Measurements from ENCODE around the gene MT1E. TPM values are rescaled to one million over a fixed set of nuclear protein-coding genes. Genes with fewer than 3 reads are reported as not detected.
A peak's percentile ranks its signal among the peaks of the same experiment; 100 is the strongest.
"Not testable (repeated sequence)": the region's sequence is repeated elsewhere in the genome, so short reads cannot be mapped to it uniquely, and the experiment has no call there.

Gene MT1E
- total RNA-seq, 1 experiment from 2014 or later = 493 TPM

- DNase-seq (ENCODE audit: low spot score) = no peak
These were observed 19.0 kb upstream of the MT1E start for GRCh38 chr16:56606476-56607108.

DNA sequence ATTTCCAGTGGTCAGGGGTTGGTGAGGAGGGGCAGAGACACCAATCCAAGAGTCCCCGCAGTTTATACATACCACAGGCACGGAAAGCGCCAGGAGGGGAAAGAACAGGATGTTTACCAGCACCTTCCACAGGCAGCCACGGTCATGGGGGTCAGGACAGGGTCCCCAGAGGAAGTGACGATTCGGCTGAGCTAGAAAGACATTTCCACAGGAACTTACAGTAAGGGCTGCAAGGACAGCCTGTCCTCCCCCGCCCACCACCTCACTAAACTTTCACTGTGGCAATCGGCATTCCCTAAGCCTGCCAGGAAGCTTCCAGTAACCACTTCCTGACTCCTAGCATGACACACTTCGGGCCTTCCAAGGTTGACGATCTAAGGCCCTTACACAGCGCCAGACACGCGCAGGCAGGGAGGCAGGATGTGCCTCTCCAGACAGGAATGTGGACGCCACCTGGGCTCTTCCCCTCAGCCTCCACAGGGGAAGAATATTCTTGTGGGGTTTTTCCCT, 18.4 kb upstream of the MT1E start:
- peak; percentile 64 for DNase-seq (ENCODE audit: low spot score)

- no peak for DNase-seq (ENCODE audit: low spot score)
These were observed 17.9 kb upstream of the MT1E start for GRCh38 chr16:56607675-56608042.

DNA sequence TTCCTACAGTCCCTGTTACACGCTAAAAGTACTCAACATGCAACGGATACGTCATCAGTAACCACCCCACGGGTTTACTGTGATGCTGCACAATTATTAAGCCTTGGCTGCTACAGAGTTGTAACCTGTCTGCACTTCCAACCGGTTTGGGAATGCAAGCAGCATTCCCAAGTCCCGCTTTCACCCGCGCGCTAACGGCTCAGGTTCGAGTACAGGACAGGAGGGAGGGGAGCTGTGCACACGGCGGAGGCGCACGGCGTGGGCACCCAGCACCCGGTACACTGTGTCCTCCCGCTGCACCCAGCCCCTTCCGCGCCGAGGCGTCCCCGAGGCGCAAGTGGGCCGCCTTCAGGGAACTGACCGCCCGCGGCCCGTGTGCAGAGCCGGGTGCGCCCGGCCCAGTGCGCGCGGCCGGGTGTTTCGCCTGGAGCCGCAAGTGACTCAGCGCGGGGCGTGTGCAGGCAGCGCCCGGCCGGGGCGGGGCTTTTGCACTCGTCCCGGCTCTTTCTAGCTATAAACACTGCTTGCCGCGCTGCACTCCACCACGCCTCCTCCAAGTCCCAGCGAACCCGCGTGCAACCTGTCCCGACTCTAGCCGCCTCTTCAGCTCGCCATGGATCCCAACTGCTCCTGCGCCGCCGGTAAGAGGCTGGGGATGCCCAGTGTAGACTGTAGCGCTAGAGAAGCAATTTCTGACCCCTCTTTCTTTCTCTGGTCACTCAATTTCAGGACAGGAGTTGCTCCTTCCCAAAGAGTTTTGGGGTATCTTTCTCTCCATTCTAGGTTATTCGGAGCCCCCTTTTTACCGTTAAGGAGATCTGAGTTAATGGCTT, 17.3 kb upstream of the MT1E start, which contains the start of gene MT2A:
Gene MT2A (plus strand): TSS at position 542 of the 833 bp plus-strand sequence. CDS start 72 bp downstream, at position 614.
- DNase-seq (ENCODE audit: low spot score) = peak; percentile 97

- DNase-seq (ENCODE audit: low spot score) = peak; percentile 25
These were observed 16.6 kb upstream of the MT1E start for GRCh38 chr16:56608876-56609462.

- peak; percentile 75 for DNase-seq (ENCODE audit: low spot score)
These were observed 16.1 kb upstream of the MT1E start for GRCh38 chr16:56609463-56609921.

DNA sequence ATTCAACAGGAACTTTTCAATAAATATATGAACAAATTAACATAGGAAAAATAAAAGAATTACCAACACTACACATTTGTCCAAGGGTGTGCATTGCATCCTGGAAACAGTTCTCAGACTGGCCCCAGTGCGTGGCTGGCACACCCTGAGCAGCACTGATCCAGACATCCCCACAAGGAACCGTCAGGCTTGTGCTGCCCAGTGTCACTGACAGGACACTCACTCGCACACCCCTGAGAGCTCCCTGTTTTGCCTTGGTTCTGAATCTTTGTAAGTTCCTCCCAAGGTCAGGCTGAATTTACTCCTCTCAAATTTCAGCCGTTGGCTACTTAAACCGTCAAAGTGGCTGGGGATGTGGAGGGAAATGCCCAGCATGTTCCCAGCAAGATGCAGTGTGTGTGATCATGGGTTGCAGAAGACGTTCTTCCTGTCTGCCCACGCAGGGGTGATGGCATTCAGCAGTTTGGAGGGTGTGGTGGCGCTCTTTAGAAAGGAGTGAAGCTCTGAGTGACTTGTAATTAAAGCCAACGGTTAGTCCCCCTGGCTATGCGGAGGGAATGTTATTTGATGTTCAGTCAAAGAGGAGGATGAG, 15.5 kb upstream of the MT1E start:
- DNase-seq (ENCODE audit: low spot score) = peak; percentile 11

GRCh38 chr16:56610609-56611111, 14.9 kb upstream of the MT1E start:
- no peak for DNase-seq (ENCODE audit: low spot score)

DNA sequence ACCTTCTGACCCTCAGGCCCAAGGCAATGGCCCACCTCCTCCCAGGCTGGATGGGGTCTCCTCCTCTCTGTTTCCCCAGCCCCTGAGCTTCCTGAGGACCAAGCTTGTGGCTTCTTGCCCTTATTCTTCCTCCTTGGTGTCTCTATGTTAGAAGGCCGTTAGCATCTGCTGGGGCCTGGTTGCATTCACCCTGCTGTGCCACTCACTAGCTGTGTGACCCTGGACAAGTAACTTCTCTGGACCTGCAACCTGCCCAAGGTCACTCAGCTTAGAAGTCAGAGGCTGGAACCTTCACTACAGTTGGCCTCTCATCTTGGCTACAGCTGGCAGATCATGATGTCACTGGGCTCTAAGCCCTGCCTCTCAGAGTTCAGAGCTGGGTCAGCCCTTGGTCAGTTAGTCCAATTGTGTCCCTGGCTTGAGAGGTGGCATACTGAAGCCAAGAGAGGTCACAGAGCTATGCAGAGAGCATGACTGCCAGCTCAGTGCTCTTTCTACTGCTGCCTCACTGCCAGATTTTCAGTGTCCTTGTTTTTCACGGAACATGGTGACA, 14.2 kb upstream of the MT1E start:
- DNase-seq (ENCODE audit: low spot score) = no peak

GRCh38 chr16:56613706-56614105, 11.9 kb upstream of the MT1E start:
- no peak for DNase-seq (ENCODE audit: low spot score)

- DNase-seq (ENCODE audit: low spot score) = no peak
These were observed 11.0 kb upstream of the MT1E start for GRCh38 chr16:56614549-56614991.

GRCh38 chr16:56615353-56615752, 10.2 kb upstream of the MT1E start:
- DNase-seq (ENCODE audit: low spot score) = no peak

DNA sequence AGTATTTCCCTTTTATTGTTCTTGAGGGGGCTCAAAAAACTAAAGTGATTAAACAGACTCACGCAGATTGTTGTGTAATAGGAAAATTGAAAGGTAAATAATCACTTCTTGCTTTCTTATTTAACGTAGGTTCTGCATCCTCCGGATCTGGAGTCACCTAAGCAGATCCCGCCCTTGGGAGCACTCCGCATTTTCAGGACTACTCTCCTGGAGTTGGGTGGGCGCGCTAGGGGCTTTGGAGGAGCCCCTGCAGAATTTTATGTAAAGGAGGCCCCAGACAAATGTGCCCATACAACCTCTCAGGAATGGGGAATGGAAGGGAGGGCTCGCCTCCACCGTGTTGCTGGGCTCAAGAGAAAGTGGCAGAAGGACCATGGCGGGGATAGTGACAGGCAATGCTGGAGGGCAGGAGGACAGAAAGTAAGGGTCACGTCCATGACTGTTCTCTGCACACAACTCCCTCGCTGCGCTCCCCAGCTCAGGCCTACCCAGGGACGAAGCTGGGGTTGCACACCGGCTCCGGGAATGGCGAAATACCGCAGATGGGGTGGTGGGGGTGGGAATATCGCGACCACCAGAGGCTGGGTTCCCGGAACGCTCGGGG, 8.9 kb upstream of the MT1E start:
- DNase-seq (ENCODE audit: low spot score) = no peak

DNA sequence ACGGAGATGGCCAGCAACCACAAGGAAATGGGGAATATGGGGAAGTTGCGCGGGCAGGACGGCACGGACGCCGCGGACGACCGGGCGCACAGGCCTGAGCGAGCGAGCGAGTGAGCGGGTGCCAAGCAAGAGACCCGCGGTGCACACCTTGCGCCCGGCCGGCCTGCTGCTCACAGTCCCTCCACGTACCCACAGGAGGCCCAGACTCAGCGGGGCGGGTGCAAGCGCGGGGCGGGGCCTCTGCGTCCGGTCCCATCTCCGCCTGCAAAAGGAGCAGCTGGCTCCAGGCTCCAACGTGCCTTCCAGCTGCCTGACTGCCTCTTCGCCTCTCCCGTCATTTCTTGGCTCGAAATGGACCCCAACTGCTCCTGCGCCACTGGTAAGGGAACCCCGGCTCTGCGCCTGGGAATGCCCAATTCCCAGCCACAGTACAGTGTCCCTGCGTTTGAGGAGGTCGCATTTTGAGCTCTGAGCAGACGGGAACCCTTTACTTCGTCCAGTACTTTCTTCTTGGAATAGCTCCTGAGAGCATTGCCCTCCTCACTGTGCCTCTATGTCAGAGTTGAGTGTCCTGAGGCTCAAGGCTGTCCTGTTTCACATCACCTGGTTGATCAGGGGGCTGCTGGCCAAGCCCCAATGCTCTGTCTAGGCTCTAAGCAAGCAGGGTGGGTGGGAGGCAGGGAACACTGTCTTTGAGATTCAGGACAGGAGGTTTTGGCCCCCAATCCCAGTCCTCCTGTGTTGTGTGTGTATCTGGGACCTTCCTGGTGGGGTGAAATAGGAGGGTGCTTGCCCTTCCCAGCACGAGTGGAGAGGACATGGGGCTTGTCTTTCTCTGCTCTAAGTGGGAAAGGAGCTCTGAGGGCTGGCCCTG, 8.1 kb upstream of the MT1E start:
- no peak for DNase-seq (ENCODE audit: low spot score)

DNA sequence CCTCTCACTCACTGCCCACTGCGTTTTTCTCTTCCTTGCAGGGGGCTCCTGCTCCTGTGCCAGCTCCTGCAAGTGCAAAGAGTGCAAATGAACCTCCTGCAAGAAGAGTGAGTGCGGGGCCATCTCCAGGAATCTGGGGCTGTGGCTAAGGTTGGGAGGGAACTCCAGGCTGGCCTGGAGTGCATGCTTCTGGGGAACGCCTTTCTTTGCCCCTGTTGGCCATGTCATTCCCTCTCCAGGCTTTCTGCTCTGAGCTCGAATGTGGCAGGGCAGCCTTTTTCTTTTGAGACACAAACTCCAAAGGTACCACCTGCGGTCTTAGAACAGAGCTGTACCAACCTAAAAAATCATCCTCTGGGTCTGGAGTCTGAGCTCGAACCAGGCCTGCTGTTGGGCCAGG, 7.4 kb upstream of the MT1E start:
- DNase-seq (ENCODE audit: low spot score) = no peak

GRCh38 chr16:56620339-56620897, 5.2 kb upstream of the MT1E start:
- no peak for DNase-seq (ENCODE audit: low spot score)

DNA sequence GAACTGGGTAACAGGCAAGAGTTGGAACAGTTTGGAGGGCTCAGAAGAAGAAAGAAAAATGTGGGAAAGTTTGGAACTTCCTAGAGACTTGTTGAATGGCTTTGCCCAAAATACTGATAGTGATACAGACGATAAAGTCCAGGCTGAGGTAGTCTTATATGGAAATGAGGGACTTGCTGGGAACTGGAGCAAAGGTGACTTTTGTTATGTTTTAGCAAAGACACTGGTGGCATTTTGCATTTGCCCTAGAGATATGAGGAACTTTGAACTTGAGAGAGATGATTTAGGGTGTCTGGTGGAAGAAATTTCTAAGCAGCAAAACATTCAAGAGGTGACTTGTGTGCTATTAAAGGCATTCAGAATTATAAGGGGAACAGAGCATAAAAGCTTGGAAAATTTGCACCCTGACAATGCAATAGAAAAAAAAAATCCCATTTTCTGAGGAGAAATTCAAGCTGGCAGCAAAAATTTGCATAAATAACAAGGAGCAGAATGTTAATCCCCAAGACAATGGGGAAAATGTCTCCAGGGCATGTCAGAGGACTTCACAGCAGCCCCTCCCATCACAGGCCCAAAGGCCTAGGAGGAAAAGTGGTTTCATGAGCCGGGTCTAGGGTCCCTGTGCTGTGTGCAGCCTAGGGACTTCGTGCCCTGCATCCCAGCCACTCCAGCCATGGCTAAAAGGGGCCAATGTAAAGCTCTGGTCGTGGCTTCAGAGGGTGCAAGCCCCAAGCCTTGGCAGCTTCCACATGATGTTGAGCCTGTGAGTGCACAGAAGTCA, 3.7 kb upstream of the MT1E start:
- not testable (repeated sequence) for DNase-seq (ENCODE audit: low spot score)

DNA sequence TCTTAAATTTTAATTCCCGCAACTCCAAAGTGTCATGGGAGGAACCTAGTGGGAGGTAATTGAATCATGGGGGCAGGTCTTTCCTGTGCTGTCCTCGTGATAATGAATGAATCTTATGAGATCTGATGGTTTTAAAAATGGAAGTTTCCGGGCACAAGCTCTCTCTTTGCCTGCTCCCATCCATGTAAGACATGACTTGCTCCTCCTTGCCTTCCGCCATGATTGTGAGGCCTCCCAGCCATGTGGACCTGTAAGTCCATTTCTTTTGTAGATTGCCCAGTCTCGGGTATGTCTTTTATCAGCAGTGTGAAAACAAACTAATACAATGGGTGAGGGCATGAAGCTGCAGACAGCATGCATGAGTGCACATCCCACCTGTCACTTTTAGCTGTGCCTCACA, 2.4 kb upstream of the MT1E start:
- not testable (repeated sequence) for DNase-seq (ENCODE audit: low spot score)

- no peak for DNase-seq (ENCODE audit: low spot score)
These were observed 1.9 kb upstream of the MT1E start for GRCh38 chr16:56623637-56624036.
